ENCODE measurements around the gene GPR3. TPM values are rescaled to one million over a fixed set of nuclear protein-coding genes. Genes with fewer than 3 reads are reported as not detected.

Gene GPR3
- total and polyA plus RNA-seq, 2 donors from 2014 or later: 0.38 to 0.77 TPM

- TF ChIP-seq CTCF (IDR thresholded peaks at IDR 0.05; ENCODE audit: borderline replicate concordance, extremely low read depth, insufficient read depth): no peak
- intact Hi-C loops (cut with DNase I): no loop called here
- FAIRE-seq: no peak
- H3K9ac ChIP-seq (ENCODE audit: low read length in 3 of 3): no peak overlapping the region
- H3K4me1 ChIP-seq (ENCODE audit: control insufficient read depth in 2 of 3, insufficient read depth in 2 of 3, low read depth in 1 of 3, low read length in 3 of 3): peaks cover 0 to 17% (median 5%) of the 10 kb centered on the region in 3 donors
- no peaks in the 10 kb centered on the region for H3K27me3 ChIP-seq (ENCODE audit: control insufficient read depth, insufficient read depth, low read length)
- H3K27ac ChIP-seq (ENCODE audit: low read depth in 2 of 2, low read length in 2 of 2): no peak overlapping the region
- peaks cover 0 to 6% (median 0%) of the 10 kb centered on the region in 3 donors for H3K36me3 ChIP-seq (ENCODE audit: control insufficient read depth in 2 of 3, insufficient read depth in 3 of 3, low read length in 3 of 3)
- no peak for DNase-seq
- peak overlapping the region in 1 of 3 donors; percentile 37 for H3K4me3 ChIP-seq (ENCODE audit: low read length in 3 of 3)
- no peaks in the 10 kb centered on the region for H3K9me3 ChIP-seq (ENCODE audit: control insufficient read depth in 2 of 3, insufficient read depth in 1 of 3, low read length in 3 of 3)
Measured at GRCh38 chr1:27351541-27352107, 40.8 kb upstream of the GPR3 start.

GRCh38 chr1:27353166-27353565 lies 39.3 kb upstream of the GPR3 start:
- Histone ChIP-seq H3K4me1 (ENCODE audit: control insufficient read depth in 2 of 3, insufficient read depth in 2 of 3, low read depth in 1 of 3, low read length in 3 of 3) (peaks cover 0 to 19% (median 5%) of the 10 kb centered on the region in 3 donors), H3K27me3 (ENCODE audit: control insufficient read depth, insufficient read depth, low read length) (no peaks in the 10 kb centered on the region), H3K27ac (ENCODE audit: low read depth in 2 of 2, low read length in 2 of 2) (no peak overlapping the region), H3K36me3 (ENCODE audit: control insufficient read depth in 2 of 3, insufficient read depth in 3 of 3, low read length in 3 of 3) (peaks cover 0 to 6% (median 0%) of the 10 kb centered on the region in 3 donors), H3K4me3 (ENCODE audit: low read length in 3 of 3) (no peak overlapping the region), H3K9ac (ENCODE audit: low read length in 3 of 3) (no peak overlapping the region), H3K9me3 (ENCODE audit: control insufficient read depth in 2 of 3, insufficient read depth in 1 of 3, low read length in 3 of 3) (no peaks in the 10 kb centered on the region)
- DNase-seq (no peak), FAIRE-seq (no peak)
- no peak for TF ChIP-seq CTCF (IDR thresholded peaks at IDR 0.05; ENCODE audit: borderline replicate concordance, extremely low read depth, insufficient read depth)
- intact Hi-C loops (cut with DNase I): no loop called here

GRCh38 chr1:27353629-27354028 lies 38.8 kb upstream of the GPR3 start:
- no peak overlapping the region for H3K4me3 ChIP-seq (ENCODE audit: low read length in 3 of 3)
- no peak overlapping the region for H3K27ac ChIP-seq (ENCODE audit: low read depth in 2 of 2, low read length in 2 of 2)
- peaks cover 0 to 6% (median 0%) of the 10 kb centered on the region in 3 donors for H3K36me3 ChIP-seq (ENCODE audit: control insufficient read depth in 2 of 3, insufficient read depth in 3 of 3, low read length in 3 of 3)
- FAIRE-seq: no peak
- intact Hi-C loops (cut with DNase I): no loop called here
- H3K4me1 ChIP-seq (ENCODE audit: control insufficient read depth in 2 of 3, insufficient read depth in 2 of 3, low read depth in 1 of 3, low read length in 3 of 3): peaks cover 0 to 19% (median 5%) of the 10 kb centered on the region in 3 donors
- H3K9ac ChIP-seq (ENCODE audit: low read length in 3 of 3): no peak overlapping the region
- no peak for DNase-seq
- TF ChIP-seq CTCF (IDR thresholded peaks at IDR 0.05; ENCODE audit: borderline replicate concordance, extremely low read depth, insufficient read depth): no peak
- H3K27me3 ChIP-seq (ENCODE audit: control insufficient read depth, insufficient read depth, low read length): no peaks in the 10 kb centered on the region
- no peaks in the 10 kb centered on the region for H3K9me3 ChIP-seq (ENCODE audit: control insufficient read depth in 2 of 3, insufficient read depth in 1 of 3, low read length in 3 of 3)

- FAIRE-seq: no peak
- intact Hi-C loops (cut with DNase I): no loop called here
Measured at GRCh38 chr1:27355683-27356082, 36.7 kb upstream of the GPR3 start.

More at GRCh38 chr1:27355683-27356082, 36.7 kb upstream of the GPR3 start:
- no peak for TF ChIP-seq CTCF (IDR thresholded peaks at IDR 0.05; ENCODE audit: borderline replicate concordance, extremely low read depth, insufficient read depth)
- peaks cover 0 to 6% (median 0%) of the 10 kb centered on the region in 3 donors for H3K36me3 ChIP-seq (ENCODE audit: control insufficient read depth in 2 of 3, insufficient read depth in 3 of 3, low read length in 3 of 3)
- H3K27ac ChIP-seq (ENCODE audit: low read depth in 2 of 2, low read length in 2 of 2): no peak overlapping the region
- peaks cover 0 to 10% (median 0%) of the 10 kb centered on the region in 3 donors for H3K4me1 ChIP-seq (ENCODE audit: control insufficient read depth in 2 of 3, insufficient read depth in 2 of 3, low read depth in 1 of 3, low read length in 3 of 3)
- H3K9ac ChIP-seq (ENCODE audit: low read length in 3 of 3): no peak overlapping the region
- H3K9me3 ChIP-seq (ENCODE audit: control insufficient read depth in 2 of 3, insufficient read depth in 1 of 3, low read length in 3 of 3): no peaks in the 10 kb centered on the region
- H3K27me3 ChIP-seq (ENCODE audit: control insufficient read depth, insufficient read depth, low read length): no peaks in the 10 kb centered on the region
- H3K4me3 ChIP-seq (ENCODE audit: low read length in 3 of 3): no peak overlapping the region
- DNase-seq: no peak
